A549 treated with CORT108297 at 1 μM for 4 hours (cell line): ENCODE measurements around the gene RCVRN. TPM values are rescaled to one million over a fixed set of nuclear protein-coding genes. Genes with fewer than 3 reads are reported as not detected.

ENCODE experiments used
- total RNA-seq: library from RNA; stranded (reverse); fragments of 200-300 nt; extraction: Qiagen RNA extraction; gene quantifications from 5 replicates; pipeline ENCODE4 v1.2.3, GENCODE V29; 2022

The RCVRN gene
- total RNA-seq = not detected in 5 replicates

DNA sequence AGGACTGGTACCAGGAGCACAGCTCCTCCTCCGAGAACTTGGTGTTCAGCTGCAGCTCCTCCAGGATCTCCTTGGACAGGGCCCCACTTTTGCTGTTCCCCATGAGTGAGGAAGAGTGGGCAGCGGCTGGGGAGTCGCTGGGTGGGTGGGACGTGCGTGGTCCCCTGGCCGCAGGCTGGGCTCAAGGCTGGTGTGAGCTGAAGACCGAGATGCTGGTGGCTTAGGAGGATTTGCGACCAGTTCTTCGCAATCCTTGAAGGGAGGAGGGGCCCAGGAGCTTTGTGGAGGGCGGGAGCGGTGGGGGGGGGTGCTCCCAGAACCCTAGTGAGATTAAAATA lies at the start of gene RCVRN:
Gene RCVRN, minus strand, starts transcription at position 194 of the 338 bp plus-strand sequence. Its CDS starts 91 bp downstream, at position 103.

Other genes starting within 250 kb of the RCVRN start
- gene DHRS7C, start 113.7 kb downstream of the RCVRN start, total RNA-seq = not detected in 5 replicates
- gene GSG1L2, start 83.2 kb downstream of the RCVRN start, total RNA-seq = not detected in 5 replicates
- 7.2 to 12.5 TPM (median 10.4 TPM) in 5 replicates for gene GLP2R, start 79.3 kb downstream of the RCVRN start, total RNA-seq